GM19324 (cell line): Measurements from ENCODE around the gene LCN1.
"Not testable (repeated sequence)": the region's sequence is repeated elsewhere in the genome, so short reads cannot be mapped to it uniquely, and the experiment has no call there.

Experiments
- ATAC-seq: cut with Tn5 transposase; IDR thresholded peaks from one replicate; pipeline ENCODE4 v1.9.1; 2021; ENCODE audit warnings: mild to moderate bottlenecking, moderate library complexity; ENCODE audit not compliant: unreplicated experiment, low FRiP score

LCN1 gene

GRCh38 chr9:135545646-135546176 lies 24.5 kb downstream of the LCN1 start, which contains the start of gene OBP2A:
Gene OBP2A, plus strand, starts transcription at chr9:135546126. Its CDS starts 55 bp downstream, at chr9:135546181.
- ATAC-seq, result not testable (repeated sequence)

GRCh38 chr9:135546792-135547617 lies 25.8 kb downstream of the LCN1 start:
- ATAC-seq, result not testable (repeated sequence)

- no peak for ATAC-seq
Measured at GRCh38 chr9:135547756-135548736, 26.8 kb downstream of the LCN1 start.

- ATAC-seq, result not testable (repeated sequence)
Measured at GRCh38 chr9:135549478-135550343, 28.5 kb downstream of the LCN1 start.

GRCh38 chr9:135550344-135550918 lies 29.2 kb downstream of the LCN1 start:
- no peak for ATAC-seq

- ATAC-seq, result no peak
Measured at GRCh38 chr9:135551031-135551430, 29.8 kb downstream of the LCN1 start.

GRCh38 chr9:135551456-135551855 lies 30.2 kb downstream of the LCN1 start:
- no peak for ATAC-seq

GRCh38 chr9:135552021-135552697 lies 30.9 kb downstream of the LCN1 start:
- ATAC-seq, result no peak

GRCh38 chr9:135552698-135553171 lies 31.5 kb downstream of the LCN1 start:
- ATAC-seq, result no peak

GRCh38 chr9:135554718-135555117 lies 33.5 kb downstream of the LCN1 start:
- no peak for ATAC-seq

GRCh38 chr9:135555203-135555602 lies 34.0 kb downstream of the LCN1 start:
- no peak for ATAC-seq

- no peak for ATAC-seq
Measured at GRCh38 chr9:135555910-135556309, 34.7 kb downstream of the LCN1 start.

- no peak for ATAC-seq
Measured at GRCh38 chr9:135559606-135560005, 38.4 kb downstream of the LCN1 start.

- ATAC-seq, result no peak
Measured at GRCh38 chr9:135561391-135562234, 40.4 kb downstream of the LCN1 start, which contains the start of gene PAEP. Gene PAEP, plus strand, starts transcription at chr9:135561756.

GRCh38 chr9:135562235-135562745 lies 41.0 kb downstream of the LCN1 start:
- ATAC-seq, result no peak

GRCh38 chr9:135563039-135563476 lies 41.8 kb downstream of the LCN1 start:
- no peak for ATAC-seq

- ATAC-seq, result no peak
Measured at GRCh38 chr9:135563858-135564257, 42.6 kb downstream of the LCN1 start.
